NCI-H1930 (cell line): ENCODE measurements around the gene MRPS6.

ENCODE experiments used
- DNase-seq, 2 experiments: peaks; one replicate each; lab custom pipeline; 2025; lab: John Stamatoyannopoulos, UW

MRPS6 gene

DNA sequence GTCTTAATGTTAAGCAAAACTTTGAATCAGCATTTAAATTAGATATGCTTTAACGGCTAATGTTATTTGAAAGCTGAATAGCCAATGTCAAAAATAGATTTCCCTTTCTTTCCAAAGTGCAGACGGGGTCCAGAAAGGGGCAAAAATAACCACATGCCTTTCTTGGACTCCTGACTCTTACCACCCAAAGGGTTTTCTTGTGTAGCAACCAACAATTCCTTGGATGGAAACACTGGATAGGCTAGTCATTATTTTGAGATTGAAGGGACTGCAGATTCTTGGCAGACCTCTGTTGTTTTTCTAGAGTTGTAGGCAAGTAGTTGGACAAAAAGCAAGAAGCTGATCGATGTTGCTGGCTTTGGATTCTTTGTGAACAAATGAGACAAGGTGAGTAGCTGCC, 107.0 kb downstream of the MRPS6 start:
- no peak for DNase-seq

DNA sequence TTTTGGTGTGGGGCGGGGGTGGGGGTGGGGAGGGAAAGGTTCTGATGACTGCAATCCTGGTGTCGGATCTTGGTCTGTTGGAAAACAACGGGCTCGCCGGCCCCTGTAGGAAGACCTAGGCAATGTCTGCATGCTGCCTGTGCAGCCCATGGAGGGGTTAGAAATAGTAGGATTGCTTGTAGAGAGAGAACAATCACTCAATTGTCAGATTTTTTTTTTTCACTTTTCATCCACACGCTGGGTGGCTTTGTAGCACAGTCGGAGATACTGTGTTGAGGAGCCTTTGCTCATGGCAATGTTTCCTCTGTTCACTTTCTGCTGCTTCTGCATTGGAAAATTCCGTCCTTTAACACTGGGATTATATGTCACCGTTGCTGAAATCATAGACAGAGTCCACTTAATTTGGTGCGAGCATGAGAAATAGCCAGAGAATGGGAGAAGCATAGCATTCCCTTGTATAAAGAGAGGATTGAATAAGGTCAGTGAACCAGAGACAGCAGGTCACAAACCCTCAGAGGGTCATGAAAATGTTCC, 107.5 kb downstream of the MRPS6 start:
- DNase-seq = no peak

DNA sequence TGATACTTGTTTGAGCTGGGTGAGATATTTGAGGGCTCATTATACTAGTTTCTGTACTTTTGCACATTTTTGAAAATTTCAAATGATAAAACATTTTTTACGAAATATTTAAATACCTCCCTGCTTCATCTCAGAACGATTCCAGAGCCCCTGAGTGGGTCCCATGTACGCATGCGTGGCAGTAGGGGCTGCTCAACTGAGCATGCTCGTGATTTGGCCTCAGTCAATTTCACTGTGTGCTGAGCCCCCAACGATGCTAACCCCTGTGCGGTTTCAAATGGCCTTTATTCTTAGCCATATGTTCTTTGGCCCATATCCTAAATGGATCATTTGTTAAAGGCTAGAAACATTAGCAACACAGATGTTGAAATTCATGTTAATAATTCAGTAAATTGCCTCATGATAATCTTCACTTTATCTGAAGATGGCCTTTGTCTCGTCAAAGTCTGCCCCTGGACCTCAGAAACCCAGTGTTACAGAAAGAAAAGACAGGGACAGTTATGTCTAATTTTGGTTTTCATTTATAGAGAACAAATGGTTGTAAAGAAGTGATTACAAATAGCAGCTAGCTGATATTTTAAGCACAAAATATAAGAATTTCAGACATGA, 108.2 kb downstream of the MRPS6 start:
- DNase-seq = no peak

GRCh38 chr21:34182436-34182835, 109.1 kb downstream of the MRPS6 start:
- no peak for DNase-seq

GRCh38 chr21:34183331-34183928, 110.1 kb downstream of the MRPS6 start:
- no peak for DNase-seq

DNA sequence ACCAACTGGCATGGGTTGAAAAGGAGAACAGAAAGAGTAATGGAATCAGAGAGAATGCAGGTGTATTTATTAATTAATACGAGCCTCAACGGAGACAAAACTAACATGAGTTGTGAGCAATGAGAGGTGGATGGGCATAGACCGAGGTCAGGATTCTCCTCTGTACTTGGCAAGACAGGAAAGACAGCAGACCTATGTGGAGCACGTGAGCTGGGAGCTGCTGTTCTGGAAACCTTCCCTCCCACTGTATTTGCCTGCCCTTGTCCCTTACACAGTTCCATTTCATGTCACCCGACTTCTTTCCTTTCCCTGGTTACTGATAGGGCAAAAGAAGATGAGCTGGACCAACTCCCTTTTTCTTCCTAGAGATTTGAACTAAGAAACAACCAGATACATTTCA, 110.9 kb downstream of the MRPS6 start:
- DNase-seq = no peak

DNA sequence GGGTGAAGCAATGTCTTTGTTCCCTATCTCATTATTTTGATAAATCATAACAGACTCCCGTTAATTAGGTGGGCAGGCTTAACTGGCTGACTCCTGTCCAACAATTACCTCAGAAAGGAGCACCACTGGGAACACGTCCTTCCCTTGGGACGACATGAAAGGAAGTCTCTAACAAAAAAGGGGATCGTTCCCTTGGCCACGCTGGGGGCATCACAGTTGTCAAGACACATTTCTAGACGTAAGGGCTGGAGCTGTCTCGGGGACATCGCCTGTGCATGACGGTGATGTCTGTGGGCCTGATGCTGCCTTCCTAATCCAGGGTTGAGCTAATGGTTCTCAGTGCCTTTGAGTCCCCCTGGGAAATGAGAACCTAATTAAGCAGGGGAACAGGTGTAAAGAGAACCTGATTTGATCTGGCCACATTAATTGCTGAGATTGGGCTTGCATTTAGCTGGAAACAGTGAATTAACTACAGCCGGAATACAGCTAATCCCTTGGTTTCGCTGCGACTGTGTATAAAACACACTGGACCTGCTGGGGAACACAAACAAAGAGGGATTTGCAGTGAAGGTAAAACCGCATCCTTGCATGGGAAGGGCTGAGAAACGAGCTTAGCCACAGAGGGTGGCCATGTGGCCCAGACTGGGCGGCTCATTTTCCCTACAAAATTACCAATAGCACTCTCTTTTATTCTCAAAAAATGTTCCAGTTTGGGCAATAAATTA, 111.8 kb downstream of the MRPS6 start:
- DNase-seq = no peak

- DNase-seq = no peak
Observed at GRCh38 chr21:34186109-34186719, 112.8 kb downstream of the MRPS6 start.

- DNase-seq = no peak
Observed at GRCh38 chr21:34187935-34188334, 114.6 kb downstream of the MRPS6 start.

GRCh38 chr21:34189506-34189905, 116.1 kb downstream of the MRPS6 start:
- no peak for DNase-seq

DNA sequence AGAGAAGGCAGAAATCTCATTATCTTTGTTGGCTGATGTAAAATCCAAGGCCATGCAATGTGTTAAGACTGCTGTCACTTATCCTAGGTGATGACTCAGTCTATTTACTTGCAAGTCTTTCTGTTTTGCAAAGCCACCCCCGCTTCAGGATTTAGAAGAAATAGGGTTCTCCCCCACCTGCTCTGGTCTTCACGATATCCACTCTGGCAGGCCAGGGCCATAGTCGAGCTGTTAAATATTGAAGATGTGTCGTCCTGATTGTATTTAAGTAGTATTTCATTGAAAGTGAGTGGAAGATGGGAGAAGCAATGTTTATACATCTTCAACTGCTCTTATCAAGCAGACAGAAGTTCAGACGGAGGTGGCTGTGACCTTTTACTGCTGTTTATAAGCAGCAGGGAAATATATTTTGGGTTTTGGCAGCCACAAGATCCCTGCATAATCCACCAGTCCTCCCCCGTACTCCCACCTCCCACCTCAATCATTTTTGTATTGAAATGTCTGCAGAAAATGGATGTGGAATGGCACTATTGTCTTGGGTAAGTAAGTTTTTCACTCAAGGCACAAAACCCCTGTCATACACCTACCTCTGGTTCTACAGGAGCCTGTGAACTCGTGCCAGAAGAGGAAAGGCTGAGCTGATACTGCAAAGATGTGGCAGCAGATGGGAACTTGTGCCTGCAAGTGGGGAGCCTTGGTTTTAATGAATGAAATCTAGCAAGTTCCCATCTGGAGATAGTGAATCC, 117.4 kb downstream of the MRPS6 start:
- no peak for DNase-seq

DNA sequence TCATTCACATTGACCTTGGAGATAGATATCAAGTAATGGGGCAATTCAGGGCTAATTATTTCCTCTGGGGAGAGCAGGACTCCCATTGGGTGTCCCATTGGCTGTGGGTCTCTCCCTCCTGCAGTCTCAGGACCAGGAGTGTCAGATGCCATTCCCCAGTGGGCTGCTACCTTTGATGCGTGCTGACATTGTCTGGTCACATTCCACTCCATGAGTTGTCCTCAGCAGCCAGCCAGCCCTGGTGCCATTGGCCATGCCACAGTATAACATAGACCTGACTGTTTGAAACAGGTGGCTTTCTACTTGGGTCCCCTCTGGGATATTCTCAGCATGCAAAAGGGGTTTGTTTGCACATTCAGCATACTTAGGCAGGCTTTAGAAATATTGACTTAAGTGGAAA, 118.5 kb downstream of the MRPS6 start:
- DNase-seq = peak in 1 of 2 experiments; percentile 49
